Panc1 (cell line): ENCODE data around the gene STK17B. TPM values are rescaled to one million over a fixed set of nuclear protein-coding genes. Genes with fewer than 3 reads are reported as not detected.

Experiments
- ATAC-seq: fragments of 200-7000 bp; cut with Tn5 transposase; 2 replicates; pipeline ENCODE4 v1.9.1; 2020; ENCODE audit warnings: mild to moderate bottlenecking, moderate library complexity
- BruUV-seq: library from RNA; stranded (reverse); fragments of 400-500 nt; replicated peaks from 2 replicates; lab custom pipeline; 2021; lab: Mats Ljungman, UMichigan
- CTCF ChIA-PET: fragments of 300-600 bp; sonication (Branson Sonifier 250); formaldehyde crosslinking; loops from one replicate; lab custom pipeline; 2022; ENCODE audit warnings: antibody characterized with exemption; lab: Charles Lee
- POLR2A ChIA-PET: fragments of 300-600 bp; sonication (Branson Sonifier 250); formaldehyde crosslinking; loops from one replicate; lab custom pipeline; 2022; ENCODE audit warnings: antibody characterized with exemption; lab: Charles Lee
- DNase-seq: peaks from one replicate; pipeline ENCODE4 v3.0.0-alpha.2; 2010; ENCODE audit warnings: low read depth, low spot score
- H3K27ac ChIP-seq: 2 replicates; pipeline ENCODE4 v1.5.1; 2011; ENCODE audit warnings: mild to moderate bottlenecking, low read length, inconsistent platforms
- H3K27me3 ChIP-seq: fragments of 200-500 bp; sonication (Bioruptor generic); 2 replicates; pipeline ENCODE4 v1.6.0; 2014; ENCODE audit warnings: low read length, inconsistent platforms; ENCODE audit not compliant: control insufficient read depth, insufficient read depth
- H3K36me3 ChIP-seq: fragments of 200-500 bp; sonication (Bioruptor generic); 2 replicates; pipeline ENCODE4 v1.5.1; 2014; ENCODE audit warnings: inconsistent platforms, mild to moderate bottlenecking, low read length, moderate library complexity; ENCODE audit not compliant: control insufficient read depth, insufficient read depth
- H3K4me1 ChIP-seq: 2 replicates; pipeline ENCODE4 v1.5.1; 2011; ENCODE audit warnings: inconsistent platforms, mild to moderate bottlenecking, low read length, moderate library complexity; ENCODE audit not compliant: control insufficient read depth, insufficient read depth
- H3K4me3 ChIP-seq, 2 experiments: 2 replicates each; pipeline ENCODE4 v1.5.1; 2011 to 2012; ENCODE audit warnings: low read depth in 2 of 2, low read length in 2 of 2, mild to moderate bottlenecking in 2 of 2, inconsistent platforms in 1 of 2, moderate library complexity in 1 of 2
- H3K9me3 ChIP-seq: fragments of 200-500 bp; sonication (Bioruptor generic); 2 replicates; pipeline ENCODE4 v1.5.1; 2014; ENCODE audit warnings: low read depth, mild to moderate bottlenecking, inconsistent platforms, low read length, moderate library complexity; ENCODE audit not compliant: control insufficient read depth, insufficient read depth
- CTCF ChIP-seq: fragments of 450-650 bp; IDR thresholded peaks from 2 replicates; pipeline ENCODE4 v1.5.1; 2017; ENCODE audit warnings: mild to moderate bottlenecking
- POLR2AphosphoS5 ChIP-seq: IDR thresholded peaks from 2 replicates; pipeline ENCODE4 v1.6.1; 2012; ENCODE audit warnings: mild to moderate bottlenecking, low read depth, low read length, moderate library complexity
- REST ChIP-seq, 2 experiments: IDR thresholded peaks; 2 replicates each; pipeline ENCODE4 v1.6.1; 2011 to 2012; ENCODE audit warnings: low read depth in 2 of 2, control low read depth in 1 of 2, low read length in 1 of 2, mild to moderate bottlenecking in 1 of 2, moderate library complexity in 1 of 2; ENCODE audit not compliant: insufficient read depth in 1 of 2
- SIN3A ChIP-seq: IDR thresholded peaks from 2 replicates; pipeline ENCODE4 v1.6.1; 2012; ENCODE audit warnings: low read depth, mild to moderate bottlenecking, low read length, moderate library complexity, borderline replicate concordance; ENCODE audit not compliant: insufficient read depth
- TCF7L2 ChIP-seq: IDR thresholded peaks from 2 replicates; pipeline ENCODE4 v1.6.1; 2011; ENCODE audit warnings: mild to moderate bottlenecking, low read depth, low read length, inconsistent platforms
- in situ Hi-C: cut with HindIII; loops from 2 replicates; pipeline ENCODE4 v1.10.0; 2016; ENCODE audit warnings: low sequenced_read_pairs, low pct_unique_long_range_greater_than_20kb
- intact Hi-C: fragments of 100-400 bp; cut with micrococcal nuclease; formaldehyde crosslinking; loops from one replicate; pipeline ENCODE4 v1.10.0; 2022; ENCODE audit not compliant: unreplicated experiment
- total RNA-seq: library from RNA; stranded (reverse); gene quantifications from one replicate; pipeline ENCODE4 v1.2.1, GENCODE V29; 2021; ENCODE audit not compliant: unreplicated experiment

Gene STK17B
- total RNA-seq, 1 experiment from 2014 or later, result 19.3 TPM

GRCh38 chr2:196113061-196113974, 58.1 kb downstream of the STK17B start:
- CTCF ChIA-PET, result no interaction called here
- POLR2A ChIA-PET, result no interaction called here
- in situ Hi-C loops, result no loop called here
- peak; percentile 48; the same call in 1 of the 2 replicates for ATAC-seq
- Histone ChIP-seq H3K27me3 (no peaks in the 10 kb centered on the region), H3K9me3 (no peaks in the 10 kb centered on the region), H3K4me1 (peaks cover 17% of the 10 kb centered on the region), H3K4me3 (peak overlapping the region in 1 of 2 experiments; percentile 4; a peak in 1 of 4 replicates), H3K36me3 (no peaks in the 10 kb centered on the region), H3K27ac (peak overlapping the region; percentile 51)
- no peak for DNase-seq
- intact Hi-C loops, result no loop called here
- TF ChIP-seq REST (IDR thresholded peaks at IDR 0.05; ENCODE audit: insufficient read depth in 1 of 2, low read depth in 2 of 2, low read length in 1 of 2) (no peak), CTCF (no peak), SIN3A (no peak), TCF7L2 (no peak), POLR2AphosphoS5 (no peak)
- BruUV-seq, result no TSS peak

- DNase-seq (no peak), ATAC-seq (no peak)
- CTCF ChIA-PET, result no interaction called here
- TF ChIP-seq POLR2AphosphoS5 (no peak), SIN3A (no peak), TCF7L2 (no peak), CTCF (no peak), REST (IDR thresholded peaks at IDR 0.05; ENCODE audit: insufficient read depth in 1 of 2, low read depth in 2 of 2, low read length in 1 of 2) (no peak)
- intact Hi-C loops, result no loop called here
- Histone ChIP-seq H3K36me3 (no peaks in the 10 kb centered on the region), H3K27ac (no peak overlapping the region; the same call in 1 of the 2 replicates), H3K27me3 (no peaks in the 10 kb centered on the region), H3K4me3 (no peak overlapping the region), H3K4me1 (peaks cover 17% of the 10 kb centered on the region), H3K9me3 (no peaks in the 10 kb centered on the region)
- POLR2A ChIA-PET, result no interaction called here
- in situ Hi-C loops, result no loop called here
- BruUV-seq, result no TSS peak
Measured at GRCh38 chr2:196112418-196113034, 58.9 kb downstream of the STK17B start.
